ENCODE measurements around the gene CEMIP.

- TF ChIP-seq REST (tag by site-specific recombination; IDR thresholded peaks at IDR 0.05) (no peak), GFI1B (tag by site-specific recombination; IDR thresholded peaks at IDR 0.05) (no peak), YY1 (tag by site-specific recombination; IDR thresholded peaks at IDR 0.05) (no peak), MZF1 (tag by site-specific recombination; IDR thresholded peaks at IDR 0.05; ENCODE audit: borderline replicate concordance) (no peak), ZNF404 (tag by site-specific recombination; IDR thresholded peaks at IDR 0.05) (no peak), CTCF (tag by site-specific recombination; IDR thresholded peaks at IDR 0.05) (no peak), ZNF398 (tag by site-specific recombination; IDR thresholded peaks at IDR 0.05) (no peak), ZNF510 (tag by site-specific recombination; IDR thresholded peaks at IDR 0.05; ENCODE audit: insufficient replicate concordance) (no peak), ZNF302 (tag by site-specific recombination; IDR thresholded peaks at IDR 0.05; ENCODE audit: low read depth) (no peak)
Measured at GRCh38 chr15:80969316-80969715, 190.1 kb downstream of the CEMIP start.

Measured in HEK293 (cell line).